A549 (cell line): ENCODE results near the gene INO80.

Experiments used
- CEBPB ChIP-seq, 2 experiments: fragments of >200 bp in 1 of 2; sonication (Bioruptor Twin) in 1 of 2; formaldehyde crosslinking in 1 of 2; IDR thresholded peaks; 2 replicates each; pipeline ENCODE4 v1.6.1; 2012 to 2016
- JUNB ChIP-seq: fragments of >200 bp; sonication (Bioruptor Twin); formaldehyde crosslinking; IDR thresholded peaks from 2 replicates; pipeline ENCODE4 v1.6.1; 2016
- TF ChIP-seq, protein P1 (sequence below): fragments of >200 bp; sonication (Bioruptor Twin); formaldehyde crosslinking; IDR thresholded peaks from 3 replicates; pipeline ENCODE4 v1.5.1; 2016

GRCh38 chr15:41102854-41103253 lies 13.2 kb downstream of the INO80 start:
- TF ChIP-seq JUNB (no peak), CEBPB (IDR thresholded peaks at IDR 0.05) (no peak)
- TF ChIP-seq, protein P1, sequence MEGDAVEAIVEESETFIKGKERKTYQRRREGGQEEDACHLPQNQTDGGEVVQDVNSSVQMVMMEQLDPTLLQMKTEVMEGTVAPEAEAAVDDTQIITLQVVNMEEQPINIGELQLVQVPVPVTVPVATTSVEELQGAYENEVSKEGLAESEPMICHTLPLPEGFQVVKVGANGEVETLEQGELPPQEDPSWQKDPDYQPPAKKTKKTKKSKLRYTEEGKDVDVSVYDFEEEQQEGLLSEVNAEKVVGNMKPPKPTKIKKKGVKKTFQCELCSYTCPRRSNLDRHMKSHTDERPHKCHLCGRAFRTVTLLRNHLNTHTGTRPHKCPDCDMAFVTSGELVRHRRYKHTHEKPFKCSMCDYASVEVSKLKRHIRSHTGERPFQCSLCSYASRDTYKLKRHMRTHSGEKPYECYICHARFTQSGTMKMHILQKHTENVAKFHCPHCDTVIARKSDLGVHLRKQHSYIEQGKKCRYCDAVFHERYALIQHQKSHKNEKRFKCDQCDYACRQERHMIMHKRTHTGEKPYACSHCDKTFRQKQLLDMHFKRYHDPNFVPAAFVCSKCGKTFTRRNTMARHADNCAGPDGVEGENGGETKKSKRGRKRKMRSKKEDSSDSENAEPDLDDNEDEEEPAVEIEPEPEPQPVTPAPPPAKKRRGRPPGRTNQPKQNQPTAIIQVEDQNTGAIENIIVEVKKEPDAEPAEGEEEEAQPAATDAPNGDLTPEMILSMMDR = no peak
